NCI-H187 treated with DMSO at 0.1 percent for 48 hours (cell line): ENCODE data around the gene HP1BP3.
"Not testable (repeated sequence)": the region's sequence is repeated elsewhere in the genome, so short reads cannot be mapped to it uniquely, and the experiment has no call there.

Experiments
- DNase-seq: peaks from one replicate; lab custom pipeline; 2025; lab: John Stamatoyannopoulos, UW

HP1BP3 gene

GRCh38 chr1:20727746-20728316 lies 59.3 kb downstream of the HP1BP3 start:
- DNase-seq, result no peak

DNA sequence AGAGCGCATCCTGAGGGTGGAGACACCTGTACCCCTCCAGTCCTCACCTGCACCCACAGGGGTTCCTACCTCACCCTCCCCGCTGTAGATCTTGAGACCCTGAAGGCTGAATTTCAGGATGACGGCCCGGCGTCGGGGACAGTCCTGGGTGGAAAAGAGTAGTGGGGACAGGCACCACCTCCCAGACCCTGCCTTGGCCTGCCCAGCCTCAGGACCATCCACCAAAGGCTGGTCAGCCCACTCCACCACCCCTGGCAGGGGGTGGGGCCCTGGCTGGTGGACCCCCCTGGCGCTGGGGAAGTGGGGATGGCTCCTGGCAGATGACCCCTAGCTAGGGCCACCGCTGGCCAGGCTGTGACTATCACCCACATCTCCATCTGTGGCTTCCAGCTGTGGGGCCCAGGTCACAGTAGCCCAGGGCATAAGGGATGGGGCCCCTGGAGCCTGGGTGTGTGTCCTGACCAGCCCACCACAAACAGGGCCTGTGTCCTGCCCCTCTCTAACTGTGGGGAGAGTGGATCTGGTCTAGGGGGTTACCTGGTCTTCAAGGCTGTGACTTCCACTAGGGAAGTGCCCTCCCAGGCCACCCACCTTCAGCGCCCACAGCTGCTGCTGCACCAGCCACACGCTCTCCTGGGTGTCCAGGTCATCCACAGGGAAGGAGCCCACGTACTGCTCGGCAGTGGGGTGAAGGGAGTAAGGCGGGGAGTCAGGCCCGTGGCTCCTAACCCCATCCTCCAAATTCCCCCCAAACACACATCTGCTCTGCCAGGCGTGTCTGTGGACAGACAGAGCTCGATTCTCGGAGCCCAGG lies 60.0 kb downstream of the HP1BP3 start:
- no peak for DNase-seq

DNA sequence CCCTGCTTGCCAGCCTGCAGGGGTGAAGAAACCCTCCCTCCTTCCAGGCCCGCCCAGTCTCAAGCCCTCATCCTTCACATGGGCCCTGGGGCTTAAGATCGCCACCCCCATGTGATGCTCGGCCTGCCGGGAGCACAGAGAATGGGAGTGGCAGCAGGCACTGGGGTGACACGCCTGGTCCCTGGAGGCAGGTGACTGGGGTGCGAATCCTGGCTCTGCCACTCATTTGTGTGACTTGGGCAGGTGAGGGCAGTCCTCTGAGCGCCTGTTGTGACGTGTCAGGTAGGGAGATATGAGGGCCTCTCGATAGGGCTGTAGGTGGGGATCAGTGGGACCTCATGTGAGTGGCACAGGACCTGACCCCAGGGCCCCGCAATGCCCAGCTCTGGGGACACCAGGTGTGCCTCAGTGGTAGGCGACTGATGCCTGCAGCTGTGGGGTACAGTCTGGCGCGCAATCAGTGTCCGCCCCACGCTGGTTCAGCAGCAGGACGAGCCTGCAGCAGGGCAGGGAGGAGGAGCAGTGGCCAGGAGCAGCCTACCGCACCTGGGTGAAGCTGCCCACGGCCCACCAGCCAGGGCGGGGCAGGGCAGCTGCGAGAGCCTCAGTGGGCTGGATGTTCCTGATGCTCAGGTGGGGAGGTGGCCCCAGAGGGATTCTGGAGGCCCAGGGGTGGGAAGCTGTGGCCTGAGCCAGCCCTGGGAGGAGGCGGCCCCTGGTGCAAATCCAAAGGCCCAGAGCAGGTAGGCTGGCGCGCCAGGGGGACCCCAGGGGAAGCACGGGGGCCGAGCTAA lies 60.8 kb downstream of the HP1BP3 start:
- DNase-seq, result no peak

DNA sequence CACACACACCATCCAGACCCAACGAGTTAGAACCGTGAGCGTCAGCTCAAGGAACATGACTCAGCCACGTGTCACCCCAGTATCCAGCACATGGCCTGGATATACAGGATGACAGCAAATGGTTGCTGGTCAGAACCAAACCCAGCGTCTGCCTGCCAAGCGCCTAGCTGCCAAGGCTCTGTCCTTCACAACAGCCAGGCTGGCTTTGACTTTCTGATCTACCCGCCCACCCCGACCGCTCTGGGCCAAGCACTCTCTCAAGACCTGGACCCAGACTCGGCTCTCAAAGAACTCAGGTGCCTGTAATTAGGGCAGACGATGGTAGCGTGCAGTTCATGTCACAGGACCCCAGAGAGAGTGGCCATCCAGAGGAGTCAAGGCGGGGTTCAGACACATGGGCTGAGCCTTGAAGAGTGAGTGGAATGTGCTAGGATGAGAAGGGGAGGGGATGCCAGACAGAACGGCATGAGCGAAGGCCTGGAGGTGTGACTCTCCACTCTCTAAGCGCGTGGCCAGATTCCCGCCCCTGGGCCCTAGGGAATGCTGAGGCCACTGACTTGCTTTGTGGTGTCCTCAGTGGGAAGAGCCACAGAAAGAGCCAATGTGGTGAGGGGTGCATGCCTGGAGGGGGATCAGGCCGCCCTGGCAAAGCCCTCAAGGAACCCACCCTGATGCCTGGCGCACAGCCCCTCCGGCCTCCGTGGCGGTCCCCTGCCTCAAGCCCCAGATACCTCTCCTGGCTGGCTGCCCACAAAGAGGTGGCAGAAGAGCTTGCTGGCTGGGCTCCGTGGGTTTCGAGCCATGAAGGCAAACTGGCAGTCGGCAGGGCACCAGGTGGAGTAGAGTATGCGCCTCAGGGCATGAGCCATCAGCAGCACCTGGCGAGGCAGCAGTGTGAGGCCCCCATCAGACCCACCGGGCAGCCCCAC lies 61.7 kb downstream of the HP1BP3 start:
- DNase-seq, result no peak

- no peak for DNase-seq
Observed at GRCh38 chr1:20724364-20725188, 62.5 kb downstream of the HP1BP3 start.

GRCh38 chr1:20723537-20724363 lies 63.4 kb downstream of the HP1BP3 start:
- no peak for DNase-seq

GRCh38 chr1:20723159-20723536 lies 64.0 kb downstream of the HP1BP3 start:
- DNase-seq, result no peak

- DNase-seq, result no peak
Observed at GRCh38 chr1:20721117-20722061, 65.7 kb downstream of the HP1BP3 start.

GRCh38 chr1:20720631-20721091 lies 66.4 kb downstream of the HP1BP3 start:
- DNase-seq, result no peak

DNA sequence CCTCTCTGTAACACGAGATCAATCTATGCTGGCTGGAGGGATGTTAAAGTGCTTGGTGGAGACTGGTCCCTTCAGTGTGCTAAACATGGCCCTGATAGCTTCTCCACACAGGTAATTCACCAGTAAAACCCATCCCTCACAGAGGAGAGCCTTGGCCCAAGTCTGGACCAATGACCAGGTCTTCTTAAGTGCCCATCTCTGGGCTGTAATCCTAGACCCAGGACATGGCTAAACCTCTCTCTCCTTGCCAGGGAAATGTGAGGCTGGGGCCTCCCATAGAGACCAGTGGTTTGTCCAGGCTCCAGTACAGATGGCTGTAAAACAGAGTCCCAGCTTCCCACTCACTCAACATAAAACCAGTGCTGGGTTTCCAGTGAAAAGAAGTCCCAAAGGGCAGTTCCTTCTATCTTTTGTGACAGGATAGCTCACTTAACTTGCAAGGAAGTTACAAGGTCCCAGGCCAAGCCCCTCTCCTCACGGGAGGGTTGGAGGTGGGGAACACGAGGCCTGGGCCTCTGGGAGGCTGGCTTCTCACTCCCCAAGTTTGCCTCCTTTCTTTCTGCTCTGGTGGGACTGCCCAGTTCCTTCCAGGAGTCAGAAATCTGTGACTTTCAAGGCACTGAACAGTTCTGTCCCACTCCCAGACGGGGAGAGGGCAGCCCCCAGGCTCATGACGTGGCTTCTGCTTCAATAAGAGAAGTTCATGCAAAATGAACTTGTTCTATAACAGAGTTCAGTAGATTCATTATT lies 67.1 kb downstream of the HP1BP3 start:
- DNase-seq, result no peak

GRCh38 chr1:20719261-20719660 lies 67.8 kb downstream of the HP1BP3 start:
- no peak for DNase-seq

DNA sequence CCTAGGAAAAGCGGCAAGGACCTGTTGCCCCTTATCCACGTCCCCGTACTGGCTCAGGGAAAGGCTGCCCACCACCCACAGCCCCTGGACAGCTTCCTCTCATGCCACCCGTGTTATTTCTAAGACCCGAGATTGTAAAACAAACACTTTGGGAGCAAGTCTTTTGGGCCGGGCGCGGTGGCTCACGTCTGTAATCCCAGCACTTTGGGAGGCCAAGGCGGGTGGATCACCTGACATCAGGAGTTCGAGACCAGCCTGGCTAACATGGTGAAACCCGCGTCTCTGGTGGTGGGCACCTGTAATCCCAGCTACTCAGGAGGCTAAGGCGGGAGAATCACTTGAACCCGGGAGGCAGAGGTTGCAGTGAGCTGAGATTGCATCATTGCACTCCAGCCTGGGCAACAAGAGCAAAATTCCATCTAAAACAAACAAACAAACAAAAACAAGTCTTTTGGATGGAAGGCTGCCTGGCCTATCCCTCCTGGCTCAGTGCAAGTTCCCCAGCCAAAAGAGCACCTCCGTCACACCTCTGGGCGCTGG lies 68.7 kb downstream of the HP1BP3 start:
- not testable (repeated sequence) for DNase-seq

- DNase-seq, result no peak
Observed at GRCh38 chr1:20717452-20718342, 69.4 kb downstream of the HP1BP3 start, which contains the start of gene KIF17. Gene KIF17 (minus strand): TSS chr1:20718007. CDS start chr1:20717706, 301 bp downstream.

DNA sequence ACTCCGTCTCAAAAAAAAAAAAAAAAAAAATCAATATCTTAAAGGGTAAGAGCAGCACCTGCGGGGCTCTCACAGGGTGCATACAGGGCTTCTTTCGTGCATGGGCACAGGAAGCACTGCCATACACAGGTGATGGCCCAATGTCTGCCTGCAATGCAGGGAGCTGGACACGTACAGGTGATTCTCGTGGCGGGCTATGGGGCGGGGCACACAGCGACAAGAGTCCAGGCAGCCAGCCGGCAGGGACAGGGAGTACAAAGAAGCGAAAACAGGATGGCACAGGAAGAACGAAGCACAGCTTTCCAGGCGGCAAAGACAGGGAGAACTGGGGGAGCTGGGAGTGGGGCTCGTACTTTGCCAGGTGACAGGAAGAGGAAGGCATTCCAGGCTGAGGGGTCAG lies 70.9 kb downstream of the HP1BP3 start:
- no peak for DNase-seq

GRCh38 chr1:20715406-20715805 lies 71.7 kb downstream of the HP1BP3 start:
- DNase-seq, result no peak

DNA sequence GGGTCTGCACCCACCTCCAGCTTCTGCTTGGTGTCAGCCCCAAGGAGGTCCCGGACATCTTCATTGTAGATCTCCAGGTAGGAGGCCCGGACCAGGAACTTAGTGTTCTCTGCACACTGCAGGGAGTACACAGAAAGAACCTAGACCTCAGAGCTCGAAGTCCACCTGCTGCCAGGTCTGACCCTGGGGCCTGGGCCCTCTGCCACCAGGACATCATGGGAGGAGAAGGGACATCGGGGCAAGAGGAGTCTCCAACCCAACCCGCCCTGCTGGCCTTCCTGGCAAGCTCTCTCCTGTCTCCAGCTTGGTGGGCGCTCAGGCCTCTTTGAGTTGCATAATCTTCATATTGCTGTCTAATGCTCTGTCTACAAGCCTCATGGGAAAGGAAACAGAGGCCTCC lies 73.7 kb downstream of the HP1BP3 start:
- no peak for DNase-seq

DNA sequence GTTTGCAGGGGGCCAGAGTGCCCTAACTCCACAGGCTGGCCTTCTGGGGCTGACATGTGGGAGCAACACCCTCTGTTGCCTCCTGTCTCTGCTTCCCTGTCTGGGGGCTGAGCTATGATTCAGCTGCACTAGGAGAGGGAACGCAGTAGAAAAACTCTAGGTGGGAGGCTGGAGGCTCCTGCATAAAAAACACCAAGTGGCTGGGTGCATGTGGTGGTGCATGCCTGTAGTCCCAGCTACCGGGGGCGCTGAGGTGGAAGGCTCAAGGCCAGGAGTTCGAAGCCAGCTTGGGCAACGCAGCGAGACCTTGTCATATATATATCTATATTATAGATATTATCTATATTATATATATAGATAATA lies 74.9 kb downstream of the HP1BP3 start:
- no peak for DNase-seq
